Measurements from ENCODE around the gene OLA1. TPM values are rescaled to one million over a fixed set of nuclear protein-coding genes. Genes with fewer than 3 reads are reported as not detected.

Gene OLA1
- total RNA-seq, 1 experiment from 2014 or later = 263 TPM

DNA sequence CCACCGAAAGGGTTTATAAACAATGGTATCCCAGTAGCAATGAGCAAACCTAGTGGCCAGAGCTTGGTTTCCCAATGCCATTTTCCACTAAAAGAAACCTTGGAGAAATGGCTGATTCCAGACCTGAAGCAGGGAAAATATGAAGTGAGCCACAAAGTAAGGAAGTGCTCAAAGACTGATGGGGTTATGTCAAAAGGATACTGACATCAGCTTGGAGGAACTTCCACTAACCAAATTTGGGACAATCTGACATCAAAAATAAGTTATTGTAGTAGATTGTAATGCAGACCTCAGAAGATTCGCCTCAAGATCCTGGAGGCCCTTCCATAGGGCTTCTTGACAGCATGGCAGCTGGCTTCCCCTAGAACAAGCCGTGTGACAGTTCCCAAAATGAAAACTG, 203.8 kb downstream of the OLA1 start:
- CTCF ChIA-PET = no interaction called here
- Histone ChIP-seq H3K79me2 (ENCODE audit: low read depth) (no peaks in the 10 kb centered on the region), H3K9me2 (ENCODE audit: insufficient read depth) (peaks cover 3% of the 10 kb centered on the region; the same call in 1 of the 2 replicates), H3K36me3 (ENCODE audit: low read depth) (no peaks in the 10 kb centered on the region), H3K27ac (no peak overlapping the region), H4K20me1 (ENCODE audit: insufficient read depth) (no peaks in the 10 kb centered on the region), H3K9me3 (ENCODE audit: insufficient read depth, low read depth) (no peaks in the 10 kb centered on the region), H3K27me3 (ENCODE audit: insufficient read depth, low read depth) (no peaks in the 10 kb centered on the region), H3K4me2 (no peak overlapping the region), H2AFZ (no peak overlapping the region), H3K4me1 (replicated peaks; ENCODE audit: insufficient read depth) (peaks cover 2% of the 10 kb centered on the region), H3K4me3 (no peak overlapping the region), H3F3A (ENCODE audit: insufficient read depth, low read depth) (peaks cover 2% of the 10 kb centered on the region; the same call in 1 of the 2 replicates)
- BruUV-seq (replicated peaks) = no TSS peak
- POLR2A ChIA-PET (ENCODE audit: unreplicated experiment) = no interaction called here
- no peak for TF ChIP-seq EZH2 (IDR thresholded peaks at IDR 0.05; ENCODE audit: low read depth)
- TF ChIP-seq, protein P1, sequence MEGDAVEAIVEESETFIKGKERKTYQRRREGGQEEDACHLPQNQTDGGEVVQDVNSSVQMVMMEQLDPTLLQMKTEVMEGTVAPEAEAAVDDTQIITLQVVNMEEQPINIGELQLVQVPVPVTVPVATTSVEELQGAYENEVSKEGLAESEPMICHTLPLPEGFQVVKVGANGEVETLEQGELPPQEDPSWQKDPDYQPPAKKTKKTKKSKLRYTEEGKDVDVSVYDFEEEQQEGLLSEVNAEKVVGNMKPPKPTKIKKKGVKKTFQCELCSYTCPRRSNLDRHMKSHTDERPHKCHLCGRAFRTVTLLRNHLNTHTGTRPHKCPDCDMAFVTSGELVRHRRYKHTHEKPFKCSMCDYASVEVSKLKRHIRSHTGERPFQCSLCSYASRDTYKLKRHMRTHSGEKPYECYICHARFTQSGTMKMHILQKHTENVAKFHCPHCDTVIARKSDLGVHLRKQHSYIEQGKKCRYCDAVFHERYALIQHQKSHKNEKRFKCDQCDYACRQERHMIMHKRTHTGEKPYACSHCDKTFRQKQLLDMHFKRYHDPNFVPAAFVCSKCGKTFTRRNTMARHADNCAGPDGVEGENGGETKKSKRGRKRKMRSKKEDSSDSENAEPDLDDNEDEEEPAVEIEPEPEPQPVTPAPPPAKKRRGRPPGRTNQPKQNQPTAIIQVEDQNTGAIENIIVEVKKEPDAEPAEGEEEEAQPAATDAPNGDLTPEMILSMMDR (conservative IDR thresholded peaks at IDR 0.05) = no peak
- DNase-seq = no peak
- intact Hi-C loops (cut with micrococcal nuclease; ENCODE audit: unreplicated experiment) = loop anchor here (10.0 kb wide), 2 partner anchors 140 to 290 kb away; no protein-coding TSS in a partner anchor

DNA sequence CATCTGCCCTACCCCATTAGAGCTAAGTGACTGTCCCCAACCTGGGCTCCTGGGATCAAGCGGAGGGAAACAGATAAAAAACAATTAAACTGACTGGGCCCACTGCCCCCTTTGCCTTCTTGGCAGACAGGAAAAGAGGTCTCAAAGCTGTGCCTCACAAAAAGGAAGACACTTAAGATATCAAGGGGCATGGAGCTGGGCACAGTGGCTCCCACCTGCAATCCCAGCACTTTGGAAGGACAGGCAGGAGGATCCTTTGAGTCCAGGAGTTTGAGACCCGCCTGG, 208.0 kb downstream of the OLA1 start:
- CTCF ChIA-PET = no interaction called here
- H3K27ac ChIP-seq = no peak overlapping the region
- POLR2A ChIA-PET (ENCODE audit: unreplicated experiment) = no interaction called here

DNA sequence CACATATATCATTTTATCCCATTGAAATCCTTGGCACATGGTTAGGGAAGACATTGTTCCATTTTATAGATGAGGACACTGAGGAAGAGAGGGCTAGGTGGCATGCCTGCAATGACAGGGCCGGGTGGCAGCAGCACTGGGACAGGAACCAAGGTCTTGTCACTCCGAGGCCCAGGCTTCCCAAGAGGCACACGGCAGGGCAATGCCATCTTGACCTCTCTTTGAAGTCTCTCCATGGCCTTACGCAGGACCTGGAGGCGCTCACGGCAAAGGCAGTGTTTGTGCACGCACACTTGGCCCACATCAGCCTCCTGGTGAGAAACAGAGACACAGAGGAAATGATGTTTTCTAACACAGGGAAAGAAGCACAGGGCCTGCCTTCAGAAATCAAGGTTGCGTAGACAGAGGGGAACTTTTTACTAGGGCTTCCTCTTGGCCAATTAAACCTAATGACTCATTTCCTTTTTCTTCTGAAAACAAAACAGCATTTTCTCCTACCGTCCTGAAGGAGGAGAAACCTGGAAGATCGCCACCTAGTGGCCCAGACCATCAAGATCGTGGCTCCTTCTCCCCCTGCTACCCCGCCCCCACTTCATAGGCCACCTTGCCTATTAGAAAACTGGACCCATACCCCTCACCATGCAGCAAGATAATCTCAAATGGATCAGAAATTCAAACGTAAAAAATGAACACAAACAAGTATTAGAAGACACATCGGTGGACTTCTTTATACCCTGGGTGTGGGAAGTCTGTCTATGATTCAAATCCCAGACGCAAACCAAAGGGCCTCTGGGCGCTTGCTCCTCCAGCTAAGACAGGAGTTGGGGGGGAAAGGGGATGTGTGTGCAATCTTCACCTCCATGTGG, 208.5 kb downstream of the OLA1 start:
- TF ChIP-seq, protein P1 (conservative IDR thresholded peaks at IDR 0.05) = peak; percentile 98
- no peak for TF ChIP-seq EZH2 (IDR thresholded peaks at IDR 0.05; ENCODE audit: low read depth)
- Histone ChIP-seq H3K4me3 (no peak overlapping the region), H3K27me3 (ENCODE audit: insufficient read depth, low read depth) (no peaks in the 10 kb centered on the region), H4K20me1 (ENCODE audit: insufficient read depth) (no peaks in the 10 kb centered on the region), H3K9me3 (ENCODE audit: insufficient read depth, low read depth) (no peaks in the 10 kb centered on the region), H3K36me3 (ENCODE audit: low read depth) (no peaks in the 10 kb centered on the region), H3K4me1 (replicated peaks; ENCODE audit: insufficient read depth) (peaks cover 5% of the 10 kb centered on the region), H3K9me2 (ENCODE audit: insufficient read depth) (peaks cover 7% of the 10 kb centered on the region; the same call in 1 of the 2 replicates), H3K4me2 (peak overlapping the region; percentile 37), H3K79me2 (ENCODE audit: low read depth) (no peaks in the 10 kb centered on the region), H3F3A (ENCODE audit: insufficient read depth, low read depth) (peaks cover 6% of the 10 kb centered on the region; the same call in 1 of the 2 replicates), H2AFZ (peak overlapping the region; percentile 55), H3K27ac (peak overlapping the region; percentile 43)
- BruUV-seq (replicated peaks) = TSS peak; percentile 49
- ChIA-PET CTCF (interaction anchor here (0.5 kb wide), 1 partner anchor 285 kb away, joined by 7 read pairs; no protein-coding TSS in a partner anchor), POLR2A (ENCODE audit: unreplicated experiment) (no interaction called here)
- DNase-seq = peak; percentile 90 to 94
- intact Hi-C loops (cut with micrococcal nuclease; ENCODE audit: unreplicated experiment) = loop anchor here (1.0 to 10.0 kb wide), 6 partner anchors 67 to 637 kb away; partner anchors contain the start of gene SP3

More for the DNA sequence above, 208.0 kb downstream of the OLA1 start:
- H3K4me2 ChIP-seq = no peak overlapping the region
- TF ChIP-seq, protein P1 (conservative IDR thresholded peaks at IDR 0.05) = no peak
- no peak for TF ChIP-seq EZH2 (IDR thresholded peaks at IDR 0.05; ENCODE audit: low read depth)
- peaks cover 5% of the 10 kb centered on the region for H3K4me1 ChIP-seq (replicated peaks; ENCODE audit: insufficient read depth)
- no peaks in the 10 kb centered on the region for H3K36me3 ChIP-seq (ENCODE audit: low read depth)
- DNase-seq = no peak
- H3K9me3 ChIP-seq (ENCODE audit: insufficient read depth, low read depth) = no peaks in the 10 kb centered on the region
- no peak overlapping the region for H2AFZ ChIP-seq
- peaks cover 6% of the 10 kb centered on the region; the same call in 1 of the 2 replicates for H3F3A ChIP-seq (ENCODE audit: insufficient read depth, low read depth)
- H3K4me3 ChIP-seq = no peak overlapping the region
- H3K79me2 ChIP-seq (ENCODE audit: low read depth) = no peaks in the 10 kb centered on the region
- no peaks in the 10 kb centered on the region for H4K20me1 ChIP-seq (ENCODE audit: insufficient read depth)
- no peaks in the 10 kb centered on the region for H3K27me3 ChIP-seq (ENCODE audit: insufficient read depth, low read depth)
- peaks cover 7% of the 10 kb centered on the region; the same call in 1 of the 2 replicates for H3K9me2 ChIP-seq (ENCODE audit: insufficient read depth)
- no TSS peak for BruUV-seq (replicated peaks)
- intact Hi-C loops (cut with micrococcal nuclease; ENCODE audit: unreplicated experiment) = loop anchor here (1.0 to 10.0 kb wide), 5 partner anchors 75 to 638 kb away; partner anchors contain the start of gene SP3

Data from PC-9 (cell line).